ENCODE data around the gene NFYB. TPM values are rescaled to one million over a fixed set of nuclear protein-coding genes. Genes with fewer than 3 reads are reported as not detected.
"Not testable (repeated sequence)": the region's sequence is repeated elsewhere in the genome, so short reads cannot be mapped to it uniquely, and the experiment has no call there.

The NFYB gene
- total RNA-seq, 1 experiment from 2014 or later: 66.1 TPM

DNA sequence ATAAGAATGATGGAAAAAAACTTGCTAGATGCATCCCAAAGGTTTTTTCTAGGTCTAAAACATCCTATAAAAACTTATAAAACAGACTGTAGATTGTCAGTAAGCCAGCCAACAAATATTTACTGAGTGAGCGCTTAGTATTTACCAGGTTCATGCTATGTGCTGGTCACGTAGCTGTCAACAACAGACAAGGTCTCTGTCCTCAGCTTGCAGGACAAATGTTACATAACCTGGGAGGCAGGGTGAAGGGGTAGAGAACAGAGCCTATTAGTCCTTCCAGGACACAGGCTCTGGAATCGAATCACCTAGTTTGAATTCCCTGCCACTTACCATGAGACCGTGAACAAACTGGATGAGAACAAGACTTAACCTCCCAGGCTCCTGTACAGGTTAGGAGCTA is 6.4 kb downstream of the NFYB start:
- no peak for DNase-seq (ENCODE audit: low spot score)
- in situ Hi-C loops (cut with HindIII; ENCODE audit: low sequenced_read_pairs): no loop called here

DNA sequence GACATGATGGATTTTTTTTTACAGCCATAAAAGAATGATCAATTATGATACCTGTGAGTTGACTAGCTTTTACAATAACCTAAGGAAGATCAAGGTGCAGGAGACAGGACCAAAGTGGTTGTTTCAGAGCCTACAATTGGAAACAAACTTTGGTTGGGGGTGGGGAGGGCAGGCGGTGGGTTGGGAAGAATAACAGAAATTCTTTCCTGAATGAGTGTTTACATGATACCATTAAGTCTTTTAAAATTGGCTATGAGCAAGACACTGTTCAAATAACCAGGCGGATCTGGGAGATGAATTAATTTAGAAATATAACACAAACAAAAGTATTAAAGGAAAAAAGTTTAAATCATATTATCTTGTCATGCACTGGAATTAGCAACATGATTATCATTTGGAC is 7.2 kb downstream of the NFYB start:
- DNase-seq (ENCODE audit: low spot score): no peak
- in situ Hi-C loops (cut with HindIII; ENCODE audit: low sequenced_read_pairs): no loop called here

- DNase-seq (ENCODE audit: low spot score): no peak
- in situ Hi-C loops (cut with HindIII; ENCODE audit: low sequenced_read_pairs): no loop called here
These were observed 11.5 kb downstream of the NFYB start for GRCh38 chr12:104126548-104126947.

DNA sequence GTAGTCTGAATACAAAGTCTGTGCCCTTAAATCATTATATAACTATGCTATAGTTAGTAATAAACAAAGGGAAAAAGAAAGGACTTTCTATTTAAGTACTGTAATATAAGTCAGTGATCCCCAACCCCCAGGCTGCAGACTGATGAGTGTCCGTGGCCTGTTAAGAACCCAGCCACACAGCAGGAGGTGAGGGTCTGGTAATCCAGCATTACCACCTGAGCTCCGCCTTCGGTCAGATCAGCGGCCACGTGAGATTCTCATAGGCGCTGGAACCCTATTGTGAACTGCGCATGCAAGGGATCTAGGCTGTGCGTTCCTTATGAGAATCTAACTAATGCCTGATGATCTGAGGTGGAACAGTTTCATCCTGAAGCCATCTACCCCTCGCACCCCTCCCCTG is 15.7 kb downstream of the NFYB start:
- in situ Hi-C loops (cut with HindIII; ENCODE audit: low sequenced_read_pairs): no loop called here
- DNase-seq (ENCODE audit: low spot score): no peak

DNA sequence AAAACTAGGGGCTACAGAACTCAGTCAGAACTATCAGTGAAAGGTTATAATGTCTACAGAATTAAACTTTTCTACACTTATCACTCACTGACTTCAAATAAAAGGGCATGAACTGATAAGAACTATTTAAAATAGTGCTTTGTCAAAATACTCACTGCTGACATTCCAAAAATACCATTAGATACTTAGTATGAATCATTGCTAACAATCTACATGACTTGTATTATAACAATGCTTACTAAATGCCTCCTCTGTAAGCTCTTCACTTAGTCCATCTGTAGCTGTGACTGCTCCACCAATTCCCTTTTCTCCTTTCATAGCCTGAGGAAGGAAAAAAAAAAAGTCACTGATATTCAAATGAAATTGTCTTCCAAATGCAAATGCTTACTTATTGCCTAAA is 17.0 kb downstream of the NFYB start:
- in situ Hi-C loops (cut with HindIII; ENCODE audit: low sequenced_read_pairs): no loop called here
- no peak for DNase-seq (ENCODE audit: low spot score)

DNA sequence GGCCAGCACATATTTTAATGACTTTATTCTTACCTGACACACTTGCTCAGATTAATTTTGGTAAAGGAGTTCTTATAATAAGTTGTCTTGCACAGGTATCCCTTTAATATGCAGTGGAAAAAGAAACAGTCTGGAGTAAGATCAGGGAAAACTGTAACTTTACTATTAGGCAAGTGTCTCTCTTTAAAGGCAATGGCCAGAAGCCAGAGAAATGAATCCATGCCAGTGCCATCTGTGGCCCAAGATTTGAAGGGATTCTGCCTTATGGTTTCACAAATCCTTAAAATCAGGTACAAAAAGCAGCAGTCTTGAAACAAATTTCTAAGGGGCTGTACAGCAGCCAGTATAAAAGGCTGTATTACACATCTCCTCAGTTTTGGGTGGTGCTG is 22.4 kb downstream of the NFYB start:
- DNase-seq (ENCODE audit: low spot score): peak; percentile 60
- in situ Hi-C loops (cut with HindIII; ENCODE audit: low sequenced_read_pairs): no loop called here

GRCh38 chr12:104114834-104115586 is 23.0 kb downstream of the NFYB start:
- DNase-seq (ENCODE audit: low spot score); in situ Hi-C loops (cut with HindIII; ENCODE audit: low sequenced_read_pairs): not testable (repeated sequence)

- in situ Hi-C loops (cut with HindIII; ENCODE audit: low sequenced_read_pairs): no loop called here
- no peak for DNase-seq (ENCODE audit: low spot score)
These were observed 28.4 kb downstream of the NFYB start for GRCh38 chr12:104109446-104110271.

- peak; percentile 95 for DNase-seq (ENCODE audit: low spot score)
- in situ Hi-C loops (cut with HindIII; ENCODE audit: low sequenced_read_pairs): no loop called here
These were observed 29.1 kb downstream of the NFYB start for GRCh38 chr12:104108755-104109445.

- in situ Hi-C loops (cut with HindIII; ENCODE audit: low sequenced_read_pairs): no loop called here
- no peak for DNase-seq (ENCODE audit: low spot score)
These were observed 31.0 kb downstream of the NFYB start for GRCh38 chr12:104106965-104107364.

- in situ Hi-C loops (cut with HindIII; ENCODE audit: low sequenced_read_pairs): no loop called here
- DNase-seq (ENCODE audit: low spot score): no peak
These were observed 32.5 kb downstream of the NFYB start for GRCh38 chr12:104105461-104105860.

DNA sequence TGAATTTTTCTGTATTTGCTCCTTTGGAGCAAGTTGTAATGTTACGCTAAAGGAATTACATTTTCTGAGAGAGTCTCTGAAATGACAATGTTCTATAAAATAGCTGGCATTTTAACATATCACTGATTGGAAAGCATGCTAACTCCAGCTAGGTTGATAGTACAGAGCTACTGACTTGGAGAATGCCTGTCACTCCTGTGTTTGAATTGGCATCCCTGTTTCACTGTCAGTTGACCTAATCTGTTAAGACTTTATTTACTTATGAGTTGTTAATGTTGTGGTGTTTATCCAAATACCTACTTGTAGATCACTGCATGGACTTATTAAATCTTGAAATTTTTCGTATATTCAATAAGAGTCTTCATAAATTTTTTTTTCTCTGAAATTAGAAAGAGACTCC is 40.1 kb downstream of the NFYB start:
- in situ Hi-C loops (cut with HindIII; ENCODE audit: low sequenced_read_pairs): no loop called here
- DNase-seq (ENCODE audit: low spot score): no peak

DNA sequence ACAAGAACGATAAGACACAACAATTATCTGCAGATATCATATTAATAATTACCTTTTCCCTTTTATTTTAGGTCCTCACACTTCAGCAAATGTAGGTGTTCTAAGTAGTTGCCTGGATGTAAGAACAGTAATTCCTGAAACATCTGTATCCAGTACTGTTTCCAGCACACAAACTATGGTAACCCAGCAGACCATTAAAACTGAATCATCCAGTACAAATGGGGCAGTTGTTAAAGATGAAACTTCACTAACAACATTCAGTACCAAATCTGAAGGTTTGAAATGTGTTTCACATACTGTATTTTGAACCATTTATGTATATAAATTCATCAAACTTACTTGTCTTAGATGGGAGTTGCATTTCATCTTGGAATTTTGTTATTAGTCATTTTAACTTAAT is 42.7 kb downstream of the NFYB start:
- in situ Hi-C loops (cut with HindIII; ENCODE audit: low sequenced_read_pairs): no loop called here
- no peak for DNase-seq (ENCODE audit: low spot score)

DNA sequence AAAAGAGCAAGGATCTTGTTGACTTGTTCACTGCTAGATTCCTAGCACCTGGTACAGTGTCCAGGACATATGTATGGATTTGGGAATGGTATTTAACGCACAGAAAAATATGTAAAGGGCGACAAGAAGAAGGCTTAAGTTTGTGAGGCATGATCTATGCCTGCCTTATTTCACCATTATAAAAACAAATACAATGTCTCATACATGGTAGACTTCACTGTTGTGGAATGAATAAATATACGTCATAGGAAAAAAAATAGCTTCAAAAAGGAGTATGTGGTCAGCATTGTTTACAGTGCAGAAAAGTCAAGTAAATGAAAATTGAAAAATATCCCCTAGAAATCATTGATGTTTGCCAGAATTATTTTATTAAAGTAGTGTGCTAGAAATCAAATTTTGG is 43.7 kb downstream of the NFYB start:
- in situ Hi-C loops (cut with HindIII; ENCODE audit: low sequenced_read_pairs): no loop called here
- DNase-seq (ENCODE audit: low spot score): no peak

- DNase-seq (ENCODE audit: low spot score): no peak
- in situ Hi-C loops (cut with HindIII; ENCODE audit: low sequenced_read_pairs): no loop called here
These were observed 46.9 kb downstream of the NFYB start for GRCh38 chr12:104091136-104091535.

- no peak for DNase-seq (ENCODE audit: low spot score)
- in situ Hi-C loops (cut with HindIII; ENCODE audit: low sequenced_read_pairs): no loop called here
These were observed 47.3 kb downstream of the NFYB start for GRCh38 chr12:104090685-104091084.

DNA sequence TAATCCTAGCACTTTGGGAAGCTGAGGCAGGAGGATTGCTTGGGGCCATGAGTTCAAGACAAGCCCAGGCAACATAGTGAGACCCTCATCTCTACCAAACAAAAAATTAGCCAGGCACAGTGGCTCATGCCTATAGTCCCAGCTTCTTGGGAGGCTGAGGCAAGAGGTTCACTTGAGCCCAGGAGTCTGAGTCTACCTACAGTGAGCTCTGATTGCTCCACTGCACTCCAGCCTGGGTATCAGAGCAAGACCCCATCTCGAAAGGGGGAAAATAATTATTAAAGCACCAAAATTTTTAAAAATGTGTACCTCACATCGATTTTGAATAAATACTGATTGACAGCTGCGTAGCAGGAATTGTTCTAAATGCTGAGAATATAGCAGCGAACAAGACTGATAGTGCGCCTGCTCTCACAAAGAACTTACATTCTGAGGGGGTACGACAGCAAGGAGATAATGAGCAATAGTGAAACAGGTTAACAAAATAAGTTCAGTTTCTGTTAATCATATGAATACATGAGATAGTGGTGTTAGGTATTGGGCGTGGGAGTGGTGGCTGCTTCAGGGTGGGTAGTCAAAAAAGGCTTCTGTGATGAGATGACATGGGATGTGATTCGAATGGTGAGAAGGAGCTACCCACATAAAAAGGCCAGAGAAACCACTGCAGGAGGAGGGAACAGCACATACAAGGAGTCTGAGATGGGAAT is 54.1 kb downstream of the NFYB start:
- no peak for DNase-seq (ENCODE audit: low spot score)
- in situ Hi-C loops (cut with HindIII; ENCODE audit: low sequenced_read_pairs): no loop called here

GRCh38 chr12:104080764-104081163 is 57.2 kb downstream of the NFYB start:
- in situ Hi-C loops (cut with HindIII; ENCODE audit: low sequenced_read_pairs): no loop called here
- DNase-seq (ENCODE audit: low spot score): no peak

- in situ Hi-C loops (cut with HindIII; ENCODE audit: low sequenced_read_pairs): no loop called here
- no peak for DNase-seq (ENCODE audit: low spot score)
These were observed 59.0 kb downstream of the NFYB start for GRCh38 chr12:104079024-104079423.

- DNase-seq (ENCODE audit: low spot score): no peak
- in situ Hi-C loops (cut with HindIII; ENCODE audit: low sequenced_read_pairs): no loop called here
These were observed 64.3 kb downstream of the NFYB start for GRCh38 chr12:104073699-104074098.

Data from G401 (cell line).